HUES48 (cell line): ENCODE data around the gene UBE2O.

Experiments
- H3K27ac ChIP-seq: one replicate; pipeline ENCODE4 v1.7.0; 2013; ENCODE audit warnings: low read depth, low read length, inconsistent platforms
- H3K27me3 ChIP-seq: 2 replicates; pipeline ENCODE4 v1.6.1; 2013; ENCODE audit warnings: mild to moderate bottlenecking, low read length; ENCODE audit not compliant: control insufficient read depth, insufficient read depth
- H3K36me3 ChIP-seq: 2 replicates; pipeline ENCODE4 v1.6.1; 2013; ENCODE audit warnings: low read length; ENCODE audit not compliant: control insufficient read depth, insufficient read depth
- H3K4me1 ChIP-seq: 2 replicates; pipeline ENCODE4 v1.6.1; 2013; ENCODE audit warnings: mild to moderate bottlenecking, low read length; ENCODE audit not compliant: control insufficient read depth, insufficient read depth
- H3K4me3 ChIP-seq: 2 replicates; pipeline ENCODE4 v1.5.1; 2013; ENCODE audit warnings: mild to moderate bottlenecking, low read depth, low read length
- H3K9ac ChIP-seq: 2 replicates; pipeline ENCODE4 v1.6.1; 2013; ENCODE audit warnings: mild to moderate bottlenecking, low read depth, low read length, moderate library complexity
- H3K9me3 ChIP-seq: 2 replicates; pipeline ENCODE4 v1.6.1; 2013; ENCODE audit warnings: low read length; ENCODE audit not compliant: control insufficient read depth, insufficient read depth

The UBE2O gene

GRCh38 chr17:76452660-76453430 is at the start of gene UBE2O:
UBE2O (minus strand) TSS chr17:76453152; CDS start chr17:76453141, 11 bp downstream.
- H3K27ac ChIP-seq: peak within 1 kb of the TSS; percentile 76
- H3K27me3 ChIP-seq: no peaks in the 10 kb centered on the region
- H3K9me3 ChIP-seq: no peaks in the 10 kb centered on the region
- H3K9ac ChIP-seq: peak within 1 kb of the TSS; percentile 32; the same call in 1 of the 2 replicates
- H3K4me1 ChIP-seq: peaks cover 28% of the 10 kb centered on the region
- no peaks in the 10 kb centered on the region for H3K36me3 ChIP-seq
- H3K4me3 ChIP-seq: peak within 1 kb of the TSS; percentile 94

GRCh38 chr17:76501827-76502307 is 48.9 kb upstream of the UBE2O start:
- Histone ChIP-seq H3K9me3 (no peaks in the 10 kb centered on the region), H3K9ac (no peak overlapping the region), H3K4me1 (peaks cover 33% of the 10 kb centered on the region), H3K27me3 (no peaks in the 10 kb centered on the region; the same call in 1 of the 2 replicates), H3K4me3 (peak overlapping the region; percentile 50), H3K27ac (no peak overlapping the region), H3K36me3 (no peaks in the 10 kb centered on the region)

- peak within 1 kb of the TSS; percentile 23 for H3K27ac ChIP-seq
- peak within 1 kb of the TSS; percentile 53; the same call in 1 of the 2 replicates for H3K9ac ChIP-seq
- no peaks in the 10 kb centered on the region for H3K36me3 ChIP-seq
- H3K9me3 ChIP-seq: no peaks in the 10 kb centered on the region
- peak within 1 kb of the TSS; percentile 84 for H3K4me3 ChIP-seq
- H3K4me1 ChIP-seq: peaks cover 32% of the 10 kb centered on the region
- H3K27me3 ChIP-seq: no peaks in the 10 kb centered on the region
Observed at GRCh38 chr17:76501018-76501826, 48.3 kb upstream of the UBE2O start, which contains the start of gene RHBDF2. RHBDF2 (minus strand) TSS chr17:76501423; CDS start chr17:76481524, 19,899 bp downstream.

GRCh38 chr17:76500747-76501017 is 47.7 kb upstream of the UBE2O start:
- peak overlapping the region; percentile 23 for H3K27ac ChIP-seq
- no peaks in the 10 kb centered on the region for H3K36me3 ChIP-seq
- H3K4me3 ChIP-seq: peak overlapping the region; percentile 84
- H3K27me3 ChIP-seq: no peaks in the 10 kb centered on the region
- H3K9ac ChIP-seq: peak overlapping the region; percentile 53; the same call in 1 of the 2 replicates
- H3K4me1 ChIP-seq: peaks cover 30% of the 10 kb centered on the region
- no peaks in the 10 kb centered on the region for H3K9me3 ChIP-seq

GRCh38 chr17:76500074-76500746 is 47.3 kb upstream of the UBE2O start:
- no peak overlapping the region for H3K27ac ChIP-seq
- no peak overlapping the region for H3K9ac ChIP-seq
- peaks cover 30% of the 10 kb centered on the region for H3K4me1 ChIP-seq
- peak overlapping the region; percentile 84 for H3K4me3 ChIP-seq
- no peaks in the 10 kb centered on the region for H3K9me3 ChIP-seq
- H3K27me3 ChIP-seq: no peaks in the 10 kb centered on the region
- H3K36me3 ChIP-seq: no peaks in the 10 kb centered on the region

- Histone ChIP-seq H3K9ac (no peak overlapping the region), H3K4me1 (peaks cover 30% of the 10 kb centered on the region)
Observed at GRCh38 chr17:76499267-76499667, 46.3 kb upstream of the UBE2O start.

GRCh38 chr17:76498876-76499251 is 45.9 kb upstream of the UBE2O start:
- Histone ChIP-seq H3K4me3 (no peak overlapping the region), H3K27ac (no peak overlapping the region)

More at GRCh38 chr17:76499267-76499667, 46.3 kb upstream of the UBE2O start:
- Histone ChIP-seq H3K9me3 (no peaks in the 10 kb centered on the region), H3K36me3 (no peaks in the 10 kb centered on the region), H3K4me3 (no peak overlapping the region), H3K27me3 (no peaks in the 10 kb centered on the region), H3K27ac (no peak overlapping the region)

GRCh38 chr17:76497979-76498875 is 45.3 kb upstream of the UBE2O start:
- H3K9me3 ChIP-seq: no peaks in the 10 kb centered on the region
- H3K27me3 ChIP-seq: no peaks in the 10 kb centered on the region
- no peaks in the 10 kb centered on the region for H3K36me3 ChIP-seq
- peaks cover 35% of the 10 kb centered on the region for H3K4me1 ChIP-seq
- no peak overlapping the region for H3K9ac ChIP-seq
- no peak overlapping the region for H3K4me3 ChIP-seq
- H3K27ac ChIP-seq: peak overlapping the region; percentile 42

More at GRCh38 chr17:76498876-76499251, 45.9 kb upstream of the UBE2O start:
- H3K27me3 ChIP-seq: no peaks in the 10 kb centered on the region
- no peaks in the 10 kb centered on the region for H3K9me3 ChIP-seq
- H3K36me3 ChIP-seq: no peaks in the 10 kb centered on the region
- H3K4me1 ChIP-seq: peaks cover 30% of the 10 kb centered on the region
- no peak overlapping the region for H3K9ac ChIP-seq

- H3K9me3 ChIP-seq: no peaks in the 10 kb centered on the region
- no peak overlapping the region for H3K9ac ChIP-seq
- peaks cover 41% of the 10 kb centered on the region for H3K4me1 ChIP-seq
- no peak overlapping the region for H3K27ac ChIP-seq
- H3K4me3 ChIP-seq: no peak overlapping the region
- no peaks in the 10 kb centered on the region for H3K27me3 ChIP-seq
- H3K36me3 ChIP-seq: no peaks in the 10 kb centered on the region
Observed at GRCh38 chr17:76497699-76497978, 44.7 kb upstream of the UBE2O start.

GRCh38 chr17:76496464-76496863 is 43.5 kb upstream of the UBE2O start:
- Histone ChIP-seq H3K4me3 (no peak overlapping the region), H3K9ac (no peak overlapping the region), H3K9me3 (no peaks in the 10 kb centered on the region), H3K4me1 (peaks cover 42% of the 10 kb centered on the region), H3K27ac (no peak overlapping the region), H3K27me3 (no peaks in the 10 kb centered on the region), H3K36me3 (no peaks in the 10 kb centered on the region)
